GM12878 (cell line): ENCODE results near the gene DIP2B.

Source experiments
- CHD1 ChIP-seq: IDR thresholded peaks from 2 replicates; pipeline ENCODE4 v1.6.1; 2012; ENCODE audit warnings: low read depth, low read length, improper control_type of control experiment
- CREB1 ChIP-seq: IDR thresholded peaks from 2 replicates; pipeline ENCODE4 v1.6.1; 2012; ENCODE audit warnings: low read depth, mild to moderate bottlenecking, inconsistent platforms
- CTCF ChIP-seq, 3 experiments: IDR thresholded peaks in 2 of 3; conservative IDR thresholded peaks in 1 of 3; 2 replicates each; pipeline ENCODE4 v1.5.1; 2011; ENCODE audit warnings: low read depth in 3 of 3, low read length in 3 of 3, mild to moderate bottlenecking in 3 of 3, control low read depth in 2 of 3, moderate library complexity in 2 of 3, inconsistent platforms in 1 of 3, mixed read lengths in 1 of 3; ENCODE audit not compliant: control insufficient read depth in 2 of 3, insufficient read depth in 1 of 3; ENCODE audit errors: extremely low read depth in 1 of 3
- CUX1 ChIP-seq: IDR thresholded peaks from 2 replicates; pipeline ENCODE4 v1.6.1; 2012; ENCODE audit warnings: improper control_type of control experiment, low read depth, low read length; ENCODE audit not compliant: insufficient replicate concordance
- EGR1 ChIP-seq, 2 experiments: IDR thresholded peaks; 1 replicate in 1 of 2; 2 replicates in 1 of 2; pipeline ENCODE4 v1.6.1; 2011 to 2012; ENCODE audit warnings: low read depth in 2 of 2, low read length in 2 of 2, borderline replicate concordance in 1 of 2, mild to moderate bottlenecking in 1 of 2, moderate library complexity in 1 of 2
- EP300 ChIP-seq, 2 experiments: fragments of 150-350 bp in 1 of 2; IDR thresholded peaks; 2 replicates each; pipeline ENCODE4 v1.6.1; 2011 to 2012; ENCODE audit warnings: low read depth in 2 of 2, low read length in 2 of 2, borderline replicate concordance in 1 of 2, improper control_type of control experiment in 1 of 2, inconsistent platforms in 1 of 2; ENCODE audit not compliant: control insufficient read depth in 1 of 2
- ESRRA ChIP-seq: IDR thresholded peaks from 2 replicates; pipeline ENCODE4 v1.6.1; 2012; ENCODE audit warnings: mild to moderate bottlenecking, low read length, improper control_type of control experiment
- FOXM1 ChIP-seq: IDR thresholded peaks from 2 replicates; pipeline ENCODE4 v1.6.1; 2012; ENCODE audit warnings: low read depth, mild to moderate bottlenecking, inconsistent platforms, low read length, moderate library complexity
- IRF5 ChIP-seq: fragments of 450-650 bp; IDR thresholded peaks from 2 replicates; pipeline ENCODE4 v1.6.1; 2017; ENCODE audit warnings: borderline replicate concordance
- POLR2AphosphoS5 ChIP-seq: IDR thresholded peaks from 2 replicates; pipeline ENCODE4 v1.6.1; 2011; ENCODE audit warnings: mild to moderate bottlenecking, low read length, inconsistent platforms
- RAD21 ChIP-seq: IDR thresholded peaks from 2 replicates; pipeline ENCODE4 v1.6.1; 2011; ENCODE audit warnings: mild to moderate bottlenecking, low read depth, low read length, moderate library complexity; ENCODE audit not compliant: insufficient read depth
- SIN3A ChIP-seq: IDR thresholded peaks from 2 replicates; pipeline ENCODE4 v1.6.1; 2012; ENCODE audit warnings: low read depth, low read length, improper control_type of control experiment
- ZBTB11 ChIP-seq: fragments of 450-650 bp; formaldehyde crosslinking; IDR thresholded peaks from 2 replicates; pipeline ENCODE4 v1.5.0; 2022; ENCODE audit warnings: mild to moderate bottlenecking, missing genetic modification characterization

GRCh38 chr12:50635857-50636256 is 131.1 kb downstream of the DIP2B start:
- TF ChIP-seq ESRRA (no peak), POLR2AphosphoS5 (no peak), ZBTB11 (no peak), IRF5 (no peak), CTCF (IDR thresholded peaks at IDR 0.05 in 2 of 3, conservative IDR thresholded peaks at IDR 0.05 in 1 of 3; ENCODE audit: control insufficient read depth in 2 of 3, extremely low read depth in 1 of 3, insufficient read depth in 1 of 3, low read depth in 3 of 3, low read length in 3 of 3) (no peak), SIN3A (no peak), CREB1 (no peak), CHD1 (no peak), CUX1 (no peak), RAD21 (no peak), EP300 (IDR thresholded peaks at IDR 0.05; ENCODE audit: borderline replicate concordance in 1 of 2, control insufficient read depth in 1 of 2, low read depth in 2 of 2, low read length in 2 of 2) (no peak), FOXM1 (no peak), EGR1 (IDR thresholded peaks at IDR 0.05; ENCODE audit: borderline replicate concordance in 1 of 2, low read depth in 2 of 2, low read length in 2 of 2) (no peak)
